ENCODE results near the gene CEP170B.
A peak's percentile ranks its signal among the peaks of the same experiment; 100 is the strongest.
"Not testable (repeated sequence)": the region's sequence is repeated elsewhere in the genome, so short reads cannot be mapped to it uniquely, and the experiment has no call there.

Gene CEP170B

DNA sequence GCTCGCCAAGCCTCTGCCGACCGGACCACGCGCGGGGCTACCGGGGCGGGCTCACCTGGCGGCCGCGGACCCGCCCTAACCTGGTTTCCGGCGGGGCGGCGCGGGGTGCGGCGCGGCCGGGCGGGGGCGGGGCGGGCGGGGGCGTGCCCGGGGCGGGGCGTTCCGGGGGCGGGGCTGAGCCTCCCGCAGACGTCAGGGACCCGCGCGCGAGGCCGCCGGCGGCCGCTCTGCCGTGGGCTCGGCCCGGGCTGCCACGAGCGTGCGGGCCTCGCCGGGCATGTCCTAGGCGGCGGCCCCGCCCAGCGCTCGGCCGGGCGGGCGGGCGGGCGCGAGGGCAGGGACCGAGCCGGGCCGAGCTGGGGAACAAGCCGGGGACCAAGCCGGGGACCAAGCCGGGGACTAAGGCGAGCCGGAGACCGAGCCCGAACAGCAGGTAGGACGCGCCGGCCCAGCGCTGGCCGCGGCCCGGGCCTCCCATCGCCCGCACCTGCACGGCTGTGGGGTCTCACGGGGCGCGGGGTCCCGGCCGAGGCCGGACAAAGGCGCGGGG, at the start of gene CEP170B:
Gene CEP170B, plus strand, starts transcription at position 188 of the 550 bp plus-strand sequence. CDS start 3,183 bp downstream, outside the sequence.
- DNase-seq (ENCODE audit: low read depth), result peak; percentile 58

DNA sequence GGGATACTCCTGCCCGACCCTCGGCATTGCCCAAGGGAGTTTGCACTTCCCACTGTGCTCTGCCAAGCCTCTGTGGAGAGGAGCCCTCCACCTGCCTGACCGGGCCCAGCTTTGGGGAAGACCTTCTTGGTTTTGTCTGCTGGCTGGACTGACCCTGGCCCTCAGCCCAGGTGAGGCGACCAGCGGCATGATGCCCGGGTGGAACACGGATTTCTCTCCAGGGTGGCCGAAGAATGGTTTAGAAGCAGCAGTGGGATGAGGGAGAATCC, 48.5 kb upstream of the CEP170B start:
- DNase-seq (ENCODE audit: low read depth), result no peak

DNA sequence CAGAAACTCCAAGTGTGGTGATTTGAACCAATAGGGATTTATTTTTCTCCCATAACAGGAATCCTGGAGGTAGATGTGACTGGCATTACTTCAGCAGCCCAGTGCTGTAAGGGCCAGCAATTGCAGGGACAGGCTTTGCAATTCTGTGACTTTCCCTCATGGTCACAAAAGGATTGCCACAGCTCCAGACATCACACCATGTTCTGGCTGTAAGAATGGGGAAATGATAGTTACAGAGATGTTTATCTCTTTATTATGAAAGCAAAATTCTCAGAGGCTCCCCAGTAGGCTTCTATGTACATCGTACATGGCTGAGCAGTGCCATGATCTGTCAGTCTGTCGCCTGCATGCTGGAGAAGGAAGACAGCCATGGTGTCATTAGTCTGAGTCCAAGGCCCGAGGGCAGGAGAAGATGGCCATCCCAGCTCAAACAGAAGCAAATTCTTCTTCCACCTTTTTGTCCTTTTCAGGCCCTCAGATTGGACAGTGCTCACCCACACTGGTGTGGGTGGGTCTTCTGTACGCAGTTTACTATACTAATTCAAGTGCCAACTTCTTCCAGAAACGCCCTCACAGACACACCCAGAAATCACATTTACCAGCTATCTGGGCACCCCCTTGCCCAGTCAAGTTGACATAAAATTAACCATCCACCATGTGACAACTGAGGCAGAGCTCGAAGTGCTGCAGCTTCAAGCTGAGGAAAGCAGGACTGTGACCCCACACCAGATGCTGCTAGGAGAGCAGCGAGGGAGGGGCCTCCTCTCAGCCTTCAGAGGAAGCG, 46.9 kb upstream of the CEP170B start:
- no peak for DNase-seq (ENCODE audit: low read depth)

DNA sequence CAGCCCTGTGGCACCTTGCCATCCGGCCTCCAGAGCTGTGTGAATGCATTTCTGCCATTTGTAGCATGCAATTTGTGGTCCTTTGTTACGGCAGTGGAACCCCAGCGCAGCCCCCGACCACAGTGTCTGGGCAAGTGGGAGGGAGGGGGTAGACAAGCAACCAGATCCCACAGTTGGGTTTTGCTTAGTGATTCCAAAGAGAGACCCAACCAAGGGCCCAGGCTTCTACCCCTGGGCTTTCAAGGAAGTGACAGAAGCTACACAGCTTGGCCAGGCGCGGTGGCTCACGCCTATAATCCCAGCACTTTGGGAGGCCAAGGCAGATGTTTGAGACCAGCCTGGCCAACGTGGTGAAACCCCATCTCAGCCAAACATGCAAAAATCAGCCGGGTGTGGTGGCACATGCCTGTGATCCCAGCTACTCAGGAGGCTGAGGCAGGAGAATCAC, 46.3 kb upstream of the CEP170B start:
- no peak for DNase-seq (ENCODE audit: low read depth)

DNA sequence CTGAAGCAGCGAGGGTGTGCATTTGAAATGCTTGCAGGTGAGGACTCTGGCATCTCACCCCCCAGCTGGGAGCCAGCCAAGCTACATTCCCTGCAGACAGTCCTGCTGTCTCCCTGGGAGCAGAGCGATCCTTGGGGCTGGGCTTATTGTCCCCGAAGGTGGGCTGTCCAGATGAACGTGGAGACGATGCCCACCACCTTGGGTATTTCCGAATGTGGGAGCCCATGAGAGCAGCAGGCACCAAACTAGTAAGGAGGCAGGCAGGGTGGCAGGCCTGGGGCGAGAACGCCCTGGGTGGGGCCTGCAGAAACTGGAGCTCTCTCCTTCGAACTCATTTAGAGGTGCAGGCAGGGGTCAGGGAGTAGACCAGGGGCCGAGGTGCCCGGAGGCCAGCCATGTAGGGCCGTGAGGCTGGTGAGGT, 45.7 kb upstream of the CEP170B start:
- no peak for DNase-seq (ENCODE audit: low read depth)

DNA sequence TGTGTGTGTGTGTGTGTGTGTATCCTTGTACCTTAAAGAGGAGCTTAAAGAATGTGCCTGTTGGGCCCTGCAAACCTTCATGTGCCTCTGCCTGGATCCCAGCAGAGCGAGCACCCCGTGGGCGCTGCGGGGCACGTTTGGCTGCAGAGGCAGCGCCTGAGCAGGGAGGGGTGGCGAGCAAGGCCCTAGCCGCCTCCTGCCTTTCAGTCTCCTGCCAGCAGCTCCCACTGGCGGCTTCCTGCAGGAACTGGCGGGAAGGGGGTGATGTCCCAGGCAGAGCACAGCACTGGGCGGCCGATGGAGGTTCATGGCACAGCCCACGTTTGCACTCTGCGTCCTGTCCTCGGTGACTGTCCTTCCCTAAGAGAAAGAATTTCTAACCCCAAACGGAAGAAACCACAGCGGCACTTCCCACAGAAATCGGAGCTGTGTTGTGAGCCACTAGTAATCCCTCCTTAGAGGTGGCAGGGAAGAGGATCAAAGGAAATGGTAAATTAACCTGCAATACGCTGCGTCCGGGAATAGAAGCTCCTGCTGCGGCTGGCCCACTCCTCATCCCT, 44.3 kb upstream of the CEP170B start:
- DNase-seq (ENCODE audit: low read depth), result peak; percentile 78

DNA sequence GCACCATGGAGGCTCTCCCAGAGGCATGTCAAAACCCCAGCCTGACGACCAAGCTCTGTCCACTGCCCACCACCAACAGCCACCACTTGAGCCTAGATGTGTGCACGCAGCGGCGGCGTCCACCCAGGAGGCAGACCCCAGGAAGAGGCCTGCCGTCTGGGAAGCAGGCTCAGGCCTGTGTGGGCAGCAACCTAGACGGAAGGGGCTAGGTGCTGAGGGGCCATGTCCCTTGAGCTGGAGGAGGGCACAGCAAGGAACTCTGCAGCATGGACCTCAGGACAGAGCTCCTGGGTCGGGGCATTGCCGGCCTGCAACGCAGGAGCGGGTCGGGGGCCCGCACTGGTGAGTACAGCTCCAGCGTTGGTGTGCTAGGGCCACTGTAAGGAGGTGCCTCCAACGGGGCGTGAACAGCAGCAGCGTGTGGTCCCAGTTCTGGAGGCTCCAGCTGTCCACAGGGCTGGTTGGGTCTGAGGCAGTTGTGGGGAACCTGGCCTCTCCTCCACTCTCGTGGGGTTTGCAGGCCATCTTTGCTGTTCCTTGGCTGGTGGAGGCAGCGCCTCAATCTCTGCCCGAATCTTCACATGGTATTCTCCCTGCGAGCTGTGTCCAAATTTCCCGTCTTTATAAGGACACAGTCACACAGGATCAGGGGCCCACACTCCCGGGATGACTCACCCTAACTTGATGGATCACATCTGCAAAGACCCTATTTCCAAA, 43.7 kb upstream of the CEP170B start:
- no peak for DNase-seq (ENCODE audit: low read depth)

DNA sequence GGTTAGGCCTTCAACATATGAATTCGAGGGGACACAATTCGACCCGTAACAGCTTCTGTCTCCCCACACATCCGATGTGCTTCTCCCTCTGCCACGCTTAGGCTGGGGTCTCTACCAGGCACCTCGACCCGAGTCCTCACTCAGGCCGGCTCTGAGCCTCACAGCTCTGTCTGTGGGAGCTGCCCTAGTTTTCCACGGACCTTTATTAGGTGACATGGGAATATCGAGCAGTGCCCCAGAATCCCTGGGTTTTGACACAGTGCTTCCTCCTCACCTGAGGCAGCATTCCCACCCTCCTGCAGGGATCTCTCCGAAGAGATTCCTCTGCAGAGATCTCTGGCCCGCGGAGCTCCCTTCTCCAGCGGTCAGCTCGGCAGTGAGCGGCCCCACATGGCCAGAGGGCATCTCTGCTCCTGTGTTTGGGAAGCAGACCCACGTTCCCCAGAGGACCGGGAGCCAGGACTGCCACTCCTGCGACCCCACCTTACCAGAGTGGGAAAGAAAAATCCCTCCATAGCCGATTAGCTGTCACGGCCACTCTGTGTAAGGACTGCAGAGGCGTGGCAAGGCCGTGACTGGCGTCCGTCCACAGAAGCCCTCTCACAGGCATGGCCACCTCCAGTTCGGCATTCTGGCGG, 43.0 kb upstream of the CEP170B start:
- no peak for DNase-seq (ENCODE audit: low read depth)

DNA sequence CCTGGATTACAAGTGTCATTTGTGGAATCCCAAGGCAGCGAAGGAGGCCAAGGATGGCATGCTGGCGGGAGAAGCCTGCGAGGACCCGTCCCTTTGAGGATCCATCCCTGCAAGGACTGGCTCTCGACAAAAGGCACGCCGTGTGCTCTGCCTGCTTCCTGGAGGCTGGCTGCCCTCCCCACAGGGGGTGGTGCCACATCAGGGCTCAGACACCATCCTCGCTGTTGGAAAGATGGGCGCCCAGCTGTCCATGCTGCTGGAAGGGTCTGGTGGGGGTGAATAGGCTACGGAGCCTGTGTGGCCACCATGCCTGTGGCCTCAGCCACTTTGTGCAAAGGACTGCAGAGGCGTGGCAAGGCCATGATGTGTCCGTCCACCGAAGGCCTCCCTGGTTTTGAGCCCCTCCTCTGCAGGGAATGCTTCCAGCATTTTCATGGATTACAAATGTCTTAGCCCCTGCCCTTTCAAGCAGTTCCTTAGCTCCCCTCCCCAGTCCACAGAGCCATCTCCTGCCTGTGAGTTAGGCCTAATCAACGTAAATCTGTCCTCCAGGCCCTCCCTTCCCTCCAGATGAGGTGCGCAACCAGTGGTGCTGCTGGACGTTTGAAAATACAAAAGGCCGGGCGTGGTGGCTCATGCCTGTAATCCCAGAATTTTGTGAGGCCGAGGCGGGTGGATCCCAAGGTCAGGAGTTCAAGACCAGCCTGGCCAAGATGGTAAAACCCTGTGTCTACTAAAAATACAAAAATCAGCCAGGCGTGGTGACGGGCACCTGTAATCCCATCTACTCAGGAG, 42.0 kb upstream of the CEP170B start:
- no peak for DNase-seq (ENCODE audit: low read depth)

DNA sequence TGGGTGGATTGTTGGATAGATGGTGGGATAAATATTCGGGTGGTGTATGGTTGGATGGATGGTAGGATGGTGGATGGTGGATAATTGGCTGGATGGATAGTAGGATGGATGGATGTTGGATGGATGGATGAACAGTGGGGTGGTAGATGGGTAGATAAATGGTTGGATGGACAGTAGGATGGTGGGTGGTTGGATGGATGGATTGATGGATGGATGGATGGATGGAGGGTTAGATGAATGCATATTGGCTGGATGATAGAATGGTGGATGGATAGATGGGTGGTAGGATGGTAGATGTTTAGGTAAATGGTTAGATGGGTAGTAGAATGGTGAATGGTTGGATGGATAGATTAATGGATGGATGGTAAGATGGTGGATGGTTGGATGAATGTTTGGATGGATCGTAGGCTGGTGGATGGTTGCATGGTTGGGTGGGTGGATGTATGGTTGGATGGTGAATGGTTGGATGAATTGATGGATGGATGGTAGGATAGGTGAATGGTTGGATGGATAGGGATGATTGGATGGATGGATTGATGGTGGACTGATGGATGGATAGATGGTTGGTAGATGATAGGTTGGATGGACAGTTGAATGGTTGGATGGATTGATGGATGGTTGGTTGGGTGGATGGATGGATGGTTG, 40.6 kb upstream of the CEP170B start:
- DNase-seq (ENCODE audit: low read depth), result no peak

DNA sequence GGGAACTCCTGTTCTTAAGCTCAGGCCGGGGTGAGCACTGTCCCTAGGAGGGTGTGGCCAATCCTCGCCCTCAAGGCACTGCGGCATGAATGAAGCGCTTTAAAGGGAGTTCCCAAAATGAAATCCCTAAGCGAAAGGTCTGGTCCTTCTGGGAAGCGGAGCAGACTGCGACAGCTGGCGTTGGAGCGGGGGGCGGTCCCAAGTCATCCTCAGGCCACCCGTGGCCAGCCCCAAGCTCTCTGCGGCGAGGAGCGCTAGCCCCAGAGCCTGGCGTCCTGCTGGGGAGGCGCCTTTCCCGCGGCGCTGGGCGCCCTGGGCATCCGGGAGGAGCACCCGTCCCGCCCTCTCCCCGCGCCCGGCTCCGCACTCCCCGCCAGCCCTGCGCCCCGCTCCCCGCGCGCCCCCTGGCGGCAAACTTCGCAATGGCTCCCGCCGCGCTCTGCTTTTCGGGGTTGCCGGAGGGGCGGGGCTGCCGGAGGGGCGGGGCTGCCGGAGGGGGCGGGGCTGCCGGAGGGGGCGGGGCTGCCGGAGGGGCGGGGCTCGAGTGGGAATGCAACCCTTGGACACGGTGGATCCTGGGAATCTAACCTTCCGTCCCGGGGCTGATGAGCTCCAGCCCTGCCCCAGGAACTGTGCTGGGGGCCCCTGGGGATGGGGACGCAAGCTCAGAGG, 38.7 kb upstream of the CEP170B start:
- DNase-seq (ENCODE audit: low read depth), result peak; percentile 85

DNA sequence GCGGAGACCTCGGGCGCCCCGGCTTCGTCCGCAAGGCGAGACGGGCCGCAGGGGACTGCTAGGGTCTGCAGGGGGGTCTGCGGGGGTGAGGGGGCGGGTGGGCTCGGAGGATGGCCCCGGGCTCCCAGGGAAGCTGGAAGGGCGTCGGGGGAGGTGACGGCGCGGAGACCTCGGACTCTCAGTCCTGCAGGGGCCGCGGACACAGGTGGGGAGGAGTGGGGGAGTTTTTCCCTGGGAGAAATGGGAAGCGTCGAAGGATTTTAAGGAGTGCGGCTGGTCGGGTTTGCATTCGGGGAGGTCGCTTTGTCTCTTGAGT, 38.2 kb upstream of the CEP170B start:
- no peak for DNase-seq (ENCODE audit: low read depth)

DNA sequence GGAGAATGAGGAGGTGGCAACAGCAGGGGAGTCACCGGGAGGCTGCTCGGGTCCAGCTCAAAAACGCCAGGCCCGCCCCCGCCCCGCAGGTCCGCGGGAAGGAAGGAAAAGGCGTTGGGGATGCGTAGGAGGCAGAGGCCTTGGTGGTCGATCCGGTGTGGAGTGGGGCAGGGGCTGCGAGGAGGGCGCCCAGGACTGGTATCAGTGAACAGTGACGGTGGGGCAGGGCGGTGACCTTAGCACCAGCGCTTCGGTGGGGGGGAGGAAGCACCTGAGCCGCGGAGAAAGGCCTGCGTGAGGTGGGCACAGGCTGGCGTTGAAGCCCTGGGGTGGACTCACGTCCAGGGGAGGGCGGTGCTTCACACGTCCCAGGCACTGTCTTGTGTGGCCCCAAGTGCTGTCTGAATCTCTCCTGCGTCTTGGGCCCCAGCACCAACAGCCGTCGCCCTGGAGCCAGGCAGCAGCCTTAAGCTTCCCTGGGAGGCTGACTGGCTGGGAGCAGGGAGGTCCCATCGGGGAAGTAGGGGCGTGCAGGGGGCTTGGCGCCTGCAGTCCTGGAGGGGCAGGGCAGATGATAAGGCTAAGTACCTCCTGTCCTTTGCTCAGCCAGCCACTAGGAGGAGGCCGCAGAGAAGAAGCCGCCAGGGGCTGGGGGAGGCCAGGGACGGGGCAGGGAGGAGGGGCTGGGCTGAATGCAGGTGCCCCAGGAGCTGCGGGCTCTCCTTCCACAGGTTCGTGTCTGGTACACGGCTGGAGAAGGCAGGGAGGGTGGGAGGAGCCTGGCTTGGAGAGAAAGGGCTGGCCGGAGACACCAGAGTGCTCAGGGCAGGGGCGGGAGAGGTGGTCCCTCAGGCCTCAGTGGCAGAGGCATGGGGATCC, 37.7 kb upstream of the CEP170B start:
- peak; percentile 38 for DNase-seq (ENCODE audit: low read depth)

DNA sequence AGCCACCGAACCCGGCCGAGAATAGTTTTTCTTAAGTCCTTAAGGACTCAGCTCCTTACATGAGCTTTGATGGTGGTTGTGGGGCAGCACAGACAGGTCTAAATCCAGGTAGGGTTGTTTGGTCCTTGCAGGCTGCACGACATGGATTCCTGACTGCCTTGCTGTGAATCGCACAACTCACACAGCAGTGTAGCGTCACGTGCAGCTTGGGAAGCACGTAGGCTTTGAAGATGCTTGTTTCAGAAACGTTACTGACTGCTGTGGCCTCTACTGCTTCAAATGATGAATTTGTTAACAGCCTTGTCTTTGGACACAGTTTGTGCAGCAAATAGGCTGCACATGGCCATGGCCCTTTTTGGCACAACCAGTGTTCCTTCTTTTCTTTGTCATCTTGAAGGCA, 34.3 kb upstream of the CEP170B start:
- no peak for DNase-seq (ENCODE audit: low read depth)

DNA sequence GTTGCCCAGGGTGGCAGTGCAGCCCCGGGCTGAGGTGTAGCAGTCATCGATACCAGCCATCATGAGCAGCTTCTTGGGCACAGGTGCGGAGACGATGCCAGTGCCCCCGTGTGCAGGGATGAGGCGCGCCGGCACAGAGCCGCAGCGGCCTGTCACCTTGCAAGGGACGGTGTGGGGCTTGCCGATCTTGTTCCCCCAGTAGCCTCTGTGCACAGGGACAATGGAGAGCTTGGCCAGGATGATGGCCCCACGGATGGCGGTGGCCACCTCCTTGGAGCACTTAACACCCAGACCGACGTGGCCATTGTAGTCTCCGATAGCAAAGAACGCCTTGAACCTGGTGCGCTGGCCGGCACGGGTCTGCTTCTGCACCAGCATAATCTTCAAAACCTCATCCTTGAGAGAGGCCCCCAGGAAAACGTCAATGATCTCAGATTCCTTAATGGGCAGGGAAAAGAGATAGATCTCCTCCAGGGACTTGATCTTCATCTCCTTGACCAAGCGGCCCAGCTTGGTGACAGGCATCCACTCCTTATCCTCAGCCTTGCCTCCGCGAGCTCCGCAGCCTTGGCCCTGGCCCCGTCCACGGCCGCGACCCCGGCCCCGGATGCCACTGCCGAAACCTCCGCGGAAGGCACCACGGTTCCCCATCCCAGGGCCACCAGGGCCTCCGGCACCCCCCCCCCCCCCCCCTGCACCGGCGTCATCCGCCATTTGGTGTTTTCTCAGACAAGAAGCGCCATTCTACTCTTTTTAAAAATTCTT, 28.7 kb upstream of the CEP170B start:
- not testable (repeated sequence) for DNase-seq (ENCODE audit: low read depth)

DNA sequence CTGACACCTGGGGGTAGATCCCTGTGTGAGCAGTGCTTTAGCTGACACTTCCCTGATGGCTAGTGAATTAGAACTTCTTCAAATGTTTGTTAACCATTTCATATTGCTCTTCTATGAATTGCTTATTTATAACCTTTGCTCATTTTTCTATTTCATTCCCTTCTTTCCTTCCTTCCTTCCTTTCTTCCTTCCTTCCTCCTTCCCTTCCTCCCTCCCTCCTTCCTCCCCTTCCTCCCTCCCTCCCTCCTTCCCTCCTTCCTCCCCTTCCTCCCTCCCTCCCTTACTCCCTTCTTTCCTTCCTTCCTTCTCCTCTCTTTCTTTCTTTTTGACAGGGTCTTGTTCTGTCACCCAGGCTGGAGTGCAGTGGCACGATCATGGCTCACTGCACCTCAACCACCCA, 23.3 kb upstream of the CEP170B start:
- DNase-seq (ENCODE audit: low read depth), result no peak

DNA sequence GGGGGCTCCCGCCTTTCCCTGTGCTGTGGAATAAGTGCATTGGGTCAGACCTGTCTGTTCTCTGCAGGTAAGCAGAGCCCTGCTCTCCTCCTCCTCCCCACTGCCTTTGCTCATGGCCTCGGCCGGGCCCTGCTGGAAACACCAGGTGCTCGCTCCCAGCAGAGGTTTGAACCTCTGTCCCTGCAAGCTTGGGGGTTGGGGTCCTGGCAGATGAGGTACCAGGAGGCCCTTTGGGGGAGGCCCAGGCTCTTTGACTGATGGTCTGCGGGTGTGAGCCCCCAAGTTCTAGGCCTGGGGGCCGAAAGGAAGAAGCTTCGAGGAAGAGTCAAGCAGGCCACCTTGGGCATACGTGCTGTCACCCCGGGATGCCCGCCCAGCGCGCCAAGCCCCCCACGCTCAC, 22.1 kb upstream of the CEP170B start:
- no peak for DNase-seq (ENCODE audit: low read depth)

DNA sequence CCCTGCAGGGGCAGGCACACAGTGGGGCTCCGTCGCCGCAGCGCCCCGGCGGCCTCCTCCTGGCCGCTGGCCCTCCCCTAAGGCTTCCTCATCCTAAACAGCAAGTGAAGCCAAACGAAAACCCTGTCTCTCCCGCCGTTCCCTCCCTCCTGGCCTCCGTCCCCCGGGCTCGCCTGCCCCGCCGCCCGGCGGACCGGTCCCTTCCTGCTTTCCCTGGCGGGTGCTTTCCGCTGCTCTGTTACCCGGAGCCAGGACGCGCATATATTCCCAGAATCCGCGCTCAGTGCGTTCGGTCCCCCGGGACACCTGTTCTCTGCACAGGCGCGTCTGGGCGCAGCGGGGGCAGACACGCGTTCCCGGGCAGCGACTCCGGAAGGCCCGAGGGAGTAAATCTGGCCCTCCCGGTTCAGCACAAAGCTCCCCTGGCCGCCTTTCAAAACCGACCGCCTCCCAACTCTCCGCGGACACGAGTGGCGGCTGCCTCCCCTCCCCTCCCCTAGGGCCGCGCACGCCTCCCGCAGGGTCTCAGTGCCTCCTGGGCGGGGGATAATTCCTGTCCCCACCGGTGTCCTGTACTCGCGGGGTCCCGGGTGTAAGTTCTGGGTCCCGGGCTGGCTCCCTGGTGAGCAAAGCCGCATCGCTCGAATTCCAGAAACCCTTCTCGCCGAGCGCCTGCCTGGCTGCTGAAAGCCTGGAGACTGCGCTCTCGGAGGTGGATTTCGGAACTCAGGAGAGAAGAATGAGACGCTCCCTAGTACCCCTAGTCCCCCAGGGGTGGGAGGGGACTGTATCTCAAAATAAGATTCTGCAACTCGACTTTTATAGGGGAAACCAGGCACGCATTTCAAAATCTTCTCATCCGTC, 21.4 kb upstream of the CEP170B start:
- peak; percentile 30 for DNase-seq (ENCODE audit: low read depth)

All from EH (cell line).